K562 (cell line): ENCODE measurements around the gene NOP16. TPM values are rescaled to one million over a fixed set of nuclear protein-coding genes. Genes with fewer than 3 reads are reported as not detected.

Experiments
- ATAC-seq: fragments of 200-7000 bp; cut with Tn5 transposase; 3 replicates; pipeline ENCODE4 v1.9.1; 2020; ENCODE audit warnings: moderate library complexity
- BruUV-seq: library from RNA; stranded (reverse); fragments of 400-500 nt; replicated peaks from 2 replicates; lab custom pipeline; 2021; lab: Mats Ljungman, UMichigan
- CTCF ChIA-PET: fragments of 300-600 bp; formaldehyde crosslinking; extraction: SDS; loops from one replicate; lab custom pipeline; 2021; ENCODE audit warnings: low intra/inter-chr PET ratio; lab: Yijun Ruan, JAX
- POLR2A ChIA-PET: fragments of 300-600, 350-650 bp; sonication (Branson Sonifier 250); formaldehyde crosslinking; extraction: SDS; loops from one replicate; lab custom pipeline; 2021; ENCODE audit warnings: antibody characterized with exemption, inconsistent platforms; lab: Yijun Ruan, JAX
- DNase-seq, 4 experiments: peaks; one replicate each; pipeline versions ENCODE4 v3.0.0 to v3.0.0-alpha.2; 2011 to 2018; ENCODE audit warnings: low spot score in 3 of 4, mixed read lengths in 3 of 4; ENCODE audit errors: extremely low read depth in 1 of 4
- FAIRE-seq: peaks from 2 replicates; lab custom pipeline; 2011; peaks lifted over from hg19 to GRCh38; lab: Jason Lieb, UNC
- H2AFZ ChIP-seq: 2 replicates; pipeline ENCODE4 v1.6.0; 2011; ENCODE audit warnings: low read depth, low read length, control low read depth, inconsistent platforms
- H3K27ac ChIP-seq: fragments of 200-600 bp; 3 replicates; pipeline ENCODE4 v1.8.0; 2011; ENCODE audit warnings: low read depth, mild to moderate bottlenecking, control low read depth, inconsistent platforms, low read length, moderate library complexity, mixed read lengths; ENCODE audit errors: extremely low read depth
- H3K27me3 ChIP-seq, 2 experiments: fragments of 300-600 bp in 1 of 2; 2 replicates in 1 of 2; 3 replicates in 1 of 2; pipeline versions ENCODE4 v1.6.0 to v1.8.0; 2011; ENCODE audit warnings: inconsistent platforms in 2 of 2, low read length in 2 of 2, mild to moderate bottlenecking in 1 of 2, mixed read lengths in 1 of 2, moderate library complexity in 1 of 2; ENCODE audit not compliant: control insufficient read depth in 2 of 2, insufficient read depth in 2 of 2
- H3K36me3 ChIP-seq: fragments of 300-600 bp; 3 replicates; pipeline ENCODE4 v1.8.0; 2011; ENCODE audit warnings: mild to moderate bottlenecking, low read length, inconsistent platforms; ENCODE audit not compliant: control insufficient read depth, insufficient read depth
- H3K4me1 ChIP-seq, 2 experiments: fragments of 200-600 bp in 1 of 2; replicated peaks in 1 of 2; 2 replicates in 1 of 2; 3 replicates in 1 of 2; pipeline versions ENCODE4 v1.5.1 to v1.8.0; 2011; ENCODE audit warnings: inconsistent platforms in 2 of 2, low read length in 2 of 2, mild to moderate bottlenecking in 1 of 2, mixed read lengths in 1 of 2, moderate library complexity in 1 of 2; ENCODE audit not compliant: control insufficient read depth in 2 of 2, insufficient read depth in 2 of 2
- H3K4me2 ChIP-seq: 2 replicates; pipeline ENCODE4 v1.6.1; 2011; ENCODE audit warnings: low read length, control low read depth, inconsistent platforms, mixed read lengths; ENCODE audit not compliant: insufficient read depth
- H3K4me3 ChIP-seq: fragments of 200-600 bp; sonication (generic), shearing (Covaris generic); 2 replicates; pipeline ENCODE4 v1.5.1; 2016; ENCODE audit warnings: control low read depth, inconsistent platforms
- H3K79me2 ChIP-seq: fragments of 200-600 bp; 3 replicates; pipeline ENCODE4 v1.8.0; 2011; ENCODE audit warnings: low read length, inconsistent platforms; ENCODE audit not compliant: control insufficient read depth, insufficient read depth
- H3K9ac ChIP-seq, 2 experiments: 2 replicates each; pipeline versions ENCODE4 v1.6.0 to v1.6.1; 2011; ENCODE audit warnings: low read depth in 2 of 2, low read length in 2 of 2, control low read depth in 1 of 2, inconsistent platforms in 1 of 2, mild to moderate bottlenecking in 1 of 2, mixed read lengths in 1 of 2; ENCODE audit not compliant: insufficient read depth in 1 of 2
- H3K9me1 ChIP-seq: one replicate; pipeline ENCODE4 v1.6.0; 2011; ENCODE audit warnings: inconsistent platforms, mild to moderate bottlenecking, low read length, moderate library complexity; ENCODE audit not compliant: control insufficient read depth, insufficient read depth
- H3K9me3 ChIP-seq: replicated peaks from 2 replicates; pipeline ENCODE4 v1.5.1; 2011; ENCODE audit warnings: low read depth, low read length, inconsistent platforms; ENCODE audit not compliant: control insufficient read depth, insufficient read depth
- H4K20me1 ChIP-seq: replicated peaks from 2 replicates; pipeline ENCODE4 v1.6.1; 2011; ENCODE audit warnings: low read length, inconsistent platforms, mixed read lengths; ENCODE audit not compliant: control insufficient read depth, insufficient read depth
- BRF1 ChIP-seq: IDR thresholded peaks from 3 replicates; pipeline ENCODE4 v1.6.1; 2011; ENCODE audit warnings: borderline replicate concordance, mild to moderate bottlenecking; ENCODE audit not compliant: insufficient read length; ENCODE audit errors: extremely low read depth
- KLF1 ChIP-seq: fragments of 450-650 bp; IDR thresholded peaks from 2 replicates; pipeline ENCODE4 v1.6.1; 2016; ENCODE audit warnings: missing genetic modification characterization, missing compliant biosample characterization
- MYNN ChIP-seq, 2 experiments: sonication (generic); formaldehyde crosslinking in 1 of 2; IDR thresholded peaks; 2 replicates each; pipeline versions ENCODE4 v1.5.0 to v1.6.1; 2016 to 2020; ENCODE audit warnings: antibody characterized with exemption in 1 of 2, missing genetic modification reagents in 1 of 2
- POLR3G ChIP-seq: IDR thresholded peaks from 2 replicates; pipeline ENCODE4 v1.6.1; 2011; ENCODE audit not compliant: insufficient read length, insufficient replicate concordance; ENCODE audit errors: extremely low read depth
- RBM15 ChIP-seq: fragments of 200-400 bp; formaldehyde crosslinking; IDR thresholded peaks from 2 replicates; pipeline ENCODE4 v1.6.1; 2018; ENCODE audit warnings: mild to moderate bottlenecking, low read length, moderate library complexity; ENCODE audit not compliant: insufficient read depth
- WHSC1 ChIP-seq: IDR thresholded peaks from one replicate; pipeline ENCODE4 v1.6.1; 2012; ENCODE audit warnings: low read length, control low read depth, inconsistent platforms
- XRCC4 ChIP-seq: IDR thresholded peaks from one replicate; pipeline ENCODE4 v1.6.1; 2011; ENCODE audit not compliant: insufficient read depth, insufficient read length; ENCODE audit errors: extremely low read depth
- ZKSCAN1 ChIP-seq: fragments of 150-350 bp; IDR thresholded peaks from 2 replicates; pipeline ENCODE4 v1.6.1; 2016; ENCODE audit warnings: low read depth, low read length
- ZNF445 ChIP-seq: fragments of 250-450 bp; sonication (Bioruptor Pico); IDR thresholded peaks from 2 replicates; pipeline ENCODE4 v1.4.0; 2020; ENCODE audit warnings: low read depth, mild to moderate bottlenecking, moderate library complexity
- WGBS: fragments of 100-300 bp; shearing (Covaris generic); methylation state at CpG from one replicate; pipeline ENCODE4 v1.1.6; 2016; ENCODE audit warnings: low coverage, mixed read lengths; ENCODE audit not compliant: insufficient coverage; ENCODE audit errors: missing lambda C conversion rate; 5-methylcytosine and 5-hydroxymethylcytosine counted together
- in situ Hi-C: fragments of 300-500 bp; cut with MboI; formaldehyde crosslinking; loops from 4 replicates; pipeline ENCODE4 v1.15.0; 2018; ENCODE audit warnings: inconsistent platforms, mixed read lengths
- intact Hi-C: fragments of 100-400 bp; cut with micrococcal nuclease; formaldehyde crosslinking; loops from 2 replicates; pipeline ENCODE4 v1.14.2; 2022
- polyA plus RNA-seq, 8 experiments: library from polyadenylated mRNA; depleted of rRNA in 4 of 8; stranded (reverse) in 5 of 8; unstranded in 3 of 8; fragments of >200 nt; fragmentation: Nextera tagmentation in 2 of 8; fragmentation: Illumina TruSeq in 1 of 8; extraction: Ambion mirVana in 2 of 8; extraction: Trizol in 1 of 8; gene quantifications; 2 replicates each; pipeline versions ENCODE4 v1.2.1 to v1.2.3, GENCODE V29; 2011 to 2014; ENCODE audit warnings: inconsistent platforms in 1 of 8, missing spikeins in 1 of 8
- total RNA-seq, 7 experiments: library from RNA; depleted of rRNA in 6 of 7; stranded (reverse); fragments of >200 nt in 6 of 7; fragmentation: Illumina TruSeq in 2 of 7; extraction: Trizol in 2 of 7; gene quantifications; 2 replicates each; pipeline versions ENCODE4 v1.2.1 to v1.2.3, GENCODE V29; 2011 to 2021; ENCODE audit warnings: low replicate concordance in 1 of 7
- TF ChIP-seq, protein P1 (sequence below), 3 experiments: fragments of 200-800 bp in 1 of 3; fragments of 250-450 bp in 1 of 3; fragments of 450-650 bp in 1 of 3; sonication (Bioruptor Pico) in 1 of 3; sonication (Bioruptor generic) in 1 of 3; formaldehyde crosslinking in 1 of 3; IDR thresholded peaks; 2 replicates each; pipeline versions ENCODE4 v1.6.1 to v1.8.0; 2016 to 2022; ENCODE audit warnings: mild to moderate bottlenecking in 2 of 3, missing genetic modification characterization in 2 of 3, missing compliant biosample characterization in 1 of 3, moderate library complexity in 1 of 3
- TF ChIP-seq, protein P2 (sequence below): fragments of 250-450 bp; sonication (Bioruptor Pico); IDR thresholded peaks from 2 replicates; pipeline ENCODE4 v1.5.0; 2022; ENCODE audit warnings: mild to moderate bottlenecking
- TF ChIP-seq, protein P3 (sequence below): fragments of 250-450 bp; sonication (Bioruptor Pico); IDR thresholded peaks from 2 replicates; pipeline ENCODE4 v1.9.0; 2021; ENCODE audit warnings: mild to moderate bottlenecking, inconsistent platforms
- TF ChIP-seq, protein P4 (sequence below): fragments of 250-450 bp; sonication (Bioruptor Pico); IDR thresholded peaks from 2 replicates; pipeline ENCODE4 v1.8.0; 2021; ENCODE audit warnings: moderate library complexity, mild to moderate bottlenecking, inconsistent platforms

NOP16 gene
- total and polyA plus RNA-seq, 9 of the 15 experiments (the other 6 are each of a cell fraction or from before 2014, with no cell fraction given), result 92.5 to 342 (median 148) TPM

DNA sequence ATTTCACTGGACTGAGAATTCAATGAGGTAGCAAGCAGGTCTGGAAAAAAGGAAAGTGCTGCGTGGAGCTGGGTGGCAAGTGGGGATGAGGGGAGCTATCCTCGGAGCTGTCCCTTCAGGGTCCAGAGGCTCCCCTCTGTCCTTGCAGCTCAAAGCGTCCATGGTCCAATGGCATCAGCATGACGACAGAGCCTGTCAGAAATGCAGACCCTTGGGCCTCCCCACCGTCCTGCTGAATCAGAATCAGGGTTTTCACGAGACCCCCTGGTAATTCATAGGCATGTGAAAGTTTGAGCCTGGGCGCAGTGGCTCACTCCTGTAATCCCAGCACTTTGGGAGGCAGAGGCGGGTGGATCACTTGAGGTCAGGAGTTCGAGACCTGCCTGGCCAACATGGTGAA is 5.7 kb upstream of the NOP16 start:
- Histone ChIP-seq H4K20me1 (no peaks in the 10 kb centered on the region), H3K36me3 (peaks cover 60% of the 10 kb centered on the region), H3K27me3 (no peaks in the 10 kb centered on the region), H3K4me1 (peaks cover 12 to 33% of the 10 kb centered on the region in 2 experiments; a peak in 4 of 5 replicates), H2AFZ (no peak overlapping the region), H3K4me2 (no peak overlapping the region), H3K9ac (peak overlapping the region in 1 of 2 experiments; percentile 68; a peak in 2 of 4 replicates), H3K4me3 (no peak overlapping the region), H3K27ac (no peak overlapping the region), H3K79me2 (peaks cover 20% of the 10 kb centered on the region), H3K9me1 (peaks cover 3% of the 10 kb centered on the region), H3K9me3 (no peaks in the 10 kb centered on the region)
- FAIRE-seq, result no peak
- no peak for DNase-seq
- no TSS peak for BruUV-seq
- 77% methylated on average over 9 of the region's 9 CpGs for WGBS
- in situ Hi-C loops, result no loop called here
- no peak for ATAC-seq
- ChIA-PET POLR2A (interaction anchor here (0.6 to 3.3 kb wide), 2 partner anchors 13 to 158 kb away, joined by 3 to 15 read pairs; no protein-coding TSS in a partner anchor), CTCF (no interaction called here)
- intact Hi-C loops, result no loop called here
- TF ChIP-seq XRCC4, result no peak
- no peak for TF ChIP-seq ZNF445
- no peak for TF ChIP-seq KLF1 (tag)
- TF ChIP-seq BRF1, result no peak
- TF ChIP-seq ZKSCAN1, result no peak
- TF ChIP-seq MYNN (IDR thresholded peaks at IDR 0.05), result no peak
- TF ChIP-seq MYNN (CRISPR knock-in tag; IDR thresholded peaks at IDR 0.05), result no peak
- TF ChIP-seq, protein P1, sequence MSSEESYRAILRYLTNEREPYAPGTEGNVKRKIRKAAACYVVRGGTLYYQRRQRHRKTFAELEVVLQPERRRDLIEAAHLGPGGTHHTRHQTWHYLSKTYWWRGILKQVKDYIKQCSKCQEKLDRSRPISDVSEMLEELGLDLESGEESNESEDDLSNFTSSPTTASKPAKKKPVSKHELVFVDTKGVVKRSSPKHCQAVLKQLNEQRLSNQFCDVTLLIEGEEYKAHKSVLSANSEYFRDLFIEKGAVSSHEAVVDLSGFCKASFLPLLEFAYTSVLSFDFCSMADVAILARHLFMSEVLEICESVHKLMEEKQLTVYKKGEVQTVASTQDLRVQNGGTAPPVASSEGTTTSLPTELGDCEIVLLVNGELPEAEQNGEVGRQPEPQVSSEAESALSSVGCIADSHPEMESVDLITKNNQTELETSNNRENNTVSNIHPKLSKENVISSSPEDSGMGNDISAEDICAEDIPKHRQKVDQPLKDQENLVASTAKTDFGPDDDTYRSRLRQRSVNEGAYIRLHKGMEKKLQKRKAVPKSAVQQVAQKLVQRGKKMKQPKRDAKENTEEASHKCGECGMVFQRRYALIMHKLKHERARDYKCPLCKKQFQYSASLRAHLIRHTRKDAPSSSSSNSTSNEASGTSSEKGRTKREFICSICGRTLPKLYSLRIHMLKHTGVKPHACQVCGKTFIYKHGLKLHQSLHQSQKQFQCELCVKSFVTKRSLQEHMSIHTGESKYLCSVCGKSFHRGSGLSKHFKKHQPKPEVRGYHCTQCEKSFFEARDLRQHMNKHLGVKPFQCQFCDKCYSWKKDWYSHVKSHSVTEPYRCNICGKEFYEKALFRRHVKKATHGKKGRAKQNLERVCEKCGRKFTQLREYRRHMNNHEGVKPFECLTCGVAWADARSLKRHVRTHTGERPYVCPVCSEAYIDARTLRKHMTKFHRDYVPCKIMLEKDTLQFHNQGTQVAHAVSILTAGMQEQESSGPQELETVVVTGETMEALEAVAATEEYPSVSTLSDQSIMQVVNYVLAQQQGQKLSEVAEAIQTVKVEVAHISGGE (CRISPR knock-in tag; IDR thresholded peaks at IDR 0.05), result no peak
- TF ChIP-seq RBM15, result no peak
- TF ChIP-seq, protein P2, sequence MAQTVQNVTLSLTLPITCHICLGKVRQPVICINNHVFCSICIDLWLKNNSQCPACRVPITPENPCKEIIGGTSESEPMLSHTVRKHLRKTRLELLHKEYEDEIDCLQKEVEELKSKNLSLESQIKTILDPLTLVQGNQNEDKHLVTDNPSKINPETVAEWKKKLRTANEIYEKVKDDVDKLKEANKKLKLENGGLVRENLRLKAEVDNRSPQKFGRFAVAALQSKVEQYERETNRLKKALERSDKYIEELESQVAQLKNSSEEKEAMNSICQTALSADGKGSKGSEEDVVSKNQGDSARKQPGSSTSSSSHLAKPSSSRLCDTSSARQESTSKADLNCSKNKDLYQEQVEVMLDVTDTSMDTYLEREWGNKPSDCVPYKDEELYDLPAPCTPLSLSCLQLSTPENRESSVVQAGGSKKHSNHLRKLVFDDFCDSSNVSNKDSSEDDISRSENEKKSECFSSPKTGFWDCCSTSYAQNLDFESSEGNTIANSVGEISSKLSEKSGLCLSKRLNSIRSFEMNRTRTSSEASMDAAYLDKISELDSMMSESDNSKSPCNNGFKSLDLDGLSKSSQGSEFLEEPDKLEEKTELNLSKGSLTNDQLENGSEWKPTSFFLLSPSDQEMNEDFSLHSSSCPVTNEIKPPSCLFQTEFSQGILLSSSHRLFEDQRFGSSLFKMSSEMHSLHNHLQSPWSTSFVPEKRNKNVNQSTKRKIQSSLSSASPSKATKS, result no peak
- TF ChIP-seq, protein P3, sequence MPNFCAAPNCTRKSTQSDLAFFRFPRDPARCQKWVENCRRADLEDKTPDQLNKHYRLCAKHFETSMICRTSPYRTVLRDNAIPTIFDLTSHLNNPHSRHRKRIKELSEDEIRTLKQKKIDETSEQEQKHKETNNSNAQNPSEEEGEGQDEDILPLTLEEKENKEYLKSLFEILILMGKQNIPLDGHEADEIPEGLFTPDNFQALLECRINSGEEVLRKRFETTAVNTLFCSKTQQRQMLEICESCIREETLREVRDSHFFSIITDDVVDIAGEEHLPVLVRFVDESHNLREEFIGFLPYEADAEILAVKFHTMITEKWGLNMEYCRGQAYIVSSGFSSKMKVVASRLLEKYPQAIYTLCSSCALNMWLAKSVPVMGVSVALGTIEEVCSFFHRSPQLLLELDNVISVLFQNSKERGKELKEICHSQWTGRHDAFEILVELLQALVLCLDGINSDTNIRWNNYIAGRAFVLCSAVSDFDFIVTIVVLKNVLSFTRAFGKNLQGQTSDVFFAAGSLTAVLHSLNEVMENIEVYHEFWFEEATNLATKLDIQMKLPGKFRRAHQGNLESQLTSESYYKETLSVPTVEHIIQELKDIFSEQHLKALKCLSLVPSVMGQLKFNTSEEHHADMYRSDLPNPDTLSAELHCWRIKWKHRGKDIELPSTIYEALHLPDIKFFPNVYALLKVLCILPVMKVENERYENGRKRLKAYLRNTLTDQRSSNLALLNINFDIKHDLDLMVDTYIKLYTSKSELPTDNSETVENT (CRISPR knock-in tag), result no peak
- TF ChIP-seq POLR3G, result no peak
- TF ChIP-seq, protein P4, sequence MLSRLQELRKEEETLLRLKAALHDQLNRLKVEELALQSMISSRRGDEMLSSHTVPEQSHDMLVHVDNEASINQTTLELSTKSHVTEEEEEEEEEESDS (CRISPR knock-in tag), result no peak
- no peak for TF ChIP-seq WHSC1
